Epithelial cell of proximal tubule (primary cell): ENCODE results near the gene PLEKHG4. TPM values are rescaled to one million over a fixed set of nuclear protein-coding genes. Genes with fewer than 3 reads are reported as not detected.

ENCODE experiments used
- DNase-seq: peaks from one replicate; pipeline ENCODE4 v3.0.0-alpha.2; 2011; ENCODE audit warnings: low read depth
- H3K4me3 ChIP-seq: 2 replicates; pipeline ENCODE4 v1.5.1; 2011; ENCODE audit warnings: low read depth, mild to moderate bottlenecking, low read length
- CTCF ChIP-seq: conservative IDR thresholded peaks from 2 replicates; pipeline ENCODE4 v1.5.1; 2012; ENCODE audit warnings: low read depth, mild to moderate bottlenecking, low read length
- total RNA-seq: library from RNA; depleted of rRNA; stranded (reverse); fragments of >200 nt; gene quantifications from 2 replicates; pipeline ENCODE4 v1.2.3, GENCODE V29; 2015

The PLEKHG4 gene
- total RNA-seq, 1 donor from 2014 or later: 10.2 TPM

GRCh38 chr16:67250045-67250327, 29.3 kb upstream of the PLEKHG4 start:
- DNase-seq: no peak
- H3K4me3 ChIP-seq: no peak overlapping the region
- no peak for TF ChIP-seq CTCF

- no peak for DNase-seq
- no peak for TF ChIP-seq CTCF
- H3K4me3 ChIP-seq: no peak overlapping the region
These were observed 26.5 kb upstream of the PLEKHG4 start for GRCh38 chr16:67252609-67253497.

- H3K4me3 ChIP-seq: no peak overlapping the region
- no peak for TF ChIP-seq CTCF
- DNase-seq: no peak
These were observed 24.4 kb upstream of the PLEKHG4 start for GRCh38 chr16:67254801-67255552.

GRCh38 chr16:67255553-67256221, 23.6 kb upstream of the PLEKHG4 start:
- H3K4me3 ChIP-seq: no peak overlapping the region
- no peak for DNase-seq
- TF ChIP-seq CTCF: no peak

GRCh38 chr16:67256701-67257230, 22.6 kb upstream of the PLEKHG4 start:
- H3K4me3 ChIP-seq: no peak overlapping the region
- TF ChIP-seq CTCF: no peak
- no peak for DNase-seq

GRCh38 chr16:67257486-67258160, 21.7 kb upstream of the PLEKHG4 start:
- DNase-seq: no peak
- no peak for TF ChIP-seq CTCF
- H3K4me3 ChIP-seq: no peak overlapping the region
